ENCODE results near the gene PRSS37. TPM values are rescaled to one million over a fixed set of nuclear protein-coding genes. Genes with fewer than 3 reads are reported as not detected.
"Not testable (repeated sequence)": the region's sequence is repeated elsewhere in the genome, so short reads cannot be mapped to it uniquely, and the experiment has no call there.

PRSS37 gene
- total RNA-seq, 1 donor from 2014 or later = not detected

GRCh38 chr7:141839256-141839655 is 2.0 kb downstream of the PRSS37 start:
- no peak for DNase-seq (ENCODE audit: low read depth)
- TF ChIP-seq CTCF (IDR thresholded peaks at IDR 0.05; ENCODE audit: insufficient read depth, low read length, poor library complexity, severe bottlenecking) = no peak
- H3K4me3 ChIP-seq (ENCODE audit: low read depth, low read length) = no peak overlapping the region
- no peaks in the 10 kb centered on the region for H3K36me3 ChIP-seq (ENCODE audit: control insufficient read depth, insufficient read depth, low read length)
- no peaks in the 10 kb centered on the region for H3K27me3 ChIP-seq (ENCODE audit: control insufficient read depth, insufficient read depth, low read length)

GRCh38 chr7:141838581-141838980 is 2.7 kb downstream of the PRSS37 start:
- Histone ChIP-seq H3K27me3 (ENCODE audit: control insufficient read depth, insufficient read depth, low read length) (no peaks in the 10 kb centered on the region), H3K4me3 (ENCODE audit: low read depth, low read length) (no peak overlapping the region), H3K36me3 (ENCODE audit: control insufficient read depth, insufficient read depth, low read length) (no peaks in the 10 kb centered on the region)
- TF ChIP-seq CTCF (IDR thresholded peaks at IDR 0.05; ENCODE audit: insufficient read depth, low read length, poor library complexity, severe bottlenecking) = no peak
- DNase-seq (ENCODE audit: low read depth) = no peak

DNA sequence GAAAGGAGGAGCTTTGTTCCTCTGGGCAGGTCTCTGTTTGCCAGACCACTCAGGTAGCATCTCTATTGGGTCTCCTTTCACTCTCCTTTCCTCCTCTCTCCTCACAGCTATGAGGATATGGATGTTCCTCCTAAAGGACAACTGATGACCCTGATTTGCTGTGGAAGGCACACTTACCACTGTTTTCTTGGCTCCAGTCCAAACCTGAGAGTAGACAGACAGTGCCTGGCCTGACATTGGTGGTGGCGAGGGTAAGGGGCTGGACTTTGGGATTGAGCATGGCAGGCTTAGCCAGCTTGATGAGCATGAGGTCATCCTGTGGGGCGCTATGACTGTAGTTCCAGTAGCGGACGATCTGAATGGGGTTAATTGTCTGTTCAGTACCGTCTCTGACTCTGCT is 3.6 kb downstream of the PRSS37 start:
- H3K27me3 ChIP-seq (ENCODE audit: control insufficient read depth, insufficient read depth, low read length) = no peaks in the 10 kb centered on the region
- TF ChIP-seq CTCF (IDR thresholded peaks at IDR 0.05; ENCODE audit: insufficient read depth, low read length, poor library complexity, severe bottlenecking) = no peak
- no peaks in the 10 kb centered on the region for H3K36me3 ChIP-seq (ENCODE audit: control insufficient read depth, insufficient read depth, low read length)
- no peak for DNase-seq (ENCODE audit: low read depth)
- no peak overlapping the region for H3K4me3 ChIP-seq (ENCODE audit: low read depth, low read length)

GRCh38 chr7:141822432-141822831 is 18.9 kb downstream of the PRSS37 start:
- H3K4me3 ChIP-seq (ENCODE audit: low read depth, low read length); H3K27me3 ChIP-seq (ENCODE audit: control insufficient read depth, insufficient read depth, low read length); DNase-seq (ENCODE audit: low read depth); H3K36me3 ChIP-seq (ENCODE audit: control insufficient read depth, insufficient read depth, low read length): not testable (repeated sequence)

DNA sequence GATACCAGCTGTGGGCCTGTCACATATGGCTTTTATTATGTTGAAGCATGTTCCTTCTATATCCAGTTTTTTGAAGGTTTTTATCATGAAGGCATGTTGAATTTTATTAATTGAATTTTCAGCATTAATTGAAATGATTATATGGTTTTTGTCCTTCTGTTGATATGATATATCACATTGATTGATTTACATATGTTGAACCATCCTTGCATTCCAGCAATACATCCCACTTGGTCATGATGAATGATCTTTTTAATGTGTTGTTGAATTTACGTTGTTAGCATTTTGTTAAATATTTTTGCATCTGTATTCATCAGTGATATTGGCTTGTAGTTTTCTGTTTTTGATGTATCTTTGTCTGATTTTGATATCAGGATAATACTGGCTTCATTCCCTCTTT is 21.2 kb downstream of the PRSS37 start:
- TF ChIP-seq CTCF (IDR thresholded peaks at IDR 0.05; ENCODE audit: insufficient read depth, low read length, poor library complexity, severe bottlenecking) = no peak
- Histone ChIP-seq H3K27me3 (ENCODE audit: control insufficient read depth, insufficient read depth, low read length) (no peaks in the 10 kb centered on the region), H3K36me3 (ENCODE audit: control insufficient read depth, insufficient read depth, low read length) (no peaks in the 10 kb centered on the region), H3K4me3 (ENCODE audit: low read depth, low read length) (no peak overlapping the region)
- DNase-seq (ENCODE audit: low read depth) = no peak

GRCh38 chr7:141792526-141792925 is 48.8 kb downstream of the PRSS37 start:
- Histone ChIP-seq H3K27me3 (ENCODE audit: control insufficient read depth, insufficient read depth, low read length) (no peaks in the 10 kb centered on the region), H3K36me3 (ENCODE audit: control insufficient read depth, insufficient read depth, low read length) (no peaks in the 10 kb centered on the region), H3K4me3 (ENCODE audit: low read depth, low read length) (no peak overlapping the region)
- no peak for DNase-seq (ENCODE audit: low read depth)
- no peak for TF ChIP-seq CTCF (IDR thresholded peaks at IDR 0.05; ENCODE audit: insufficient read depth, low read length, poor library complexity, severe bottlenecking)
